ENCODE results near the gene SNAPC3. TPM values are rescaled to one million over a fixed set of nuclear protein-coding genes. Genes with fewer than 3 reads are reported as not detected.

The SNAPC3 gene
- total RNA-seq, 1 experiment from 2014 or later: 28.0 TPM

- Histone ChIP-seq H3K18ac (ENCODE audit: insufficient read length, low read depth, low read length) (no peak overlapping the region), H4K5ac (ENCODE audit: insufficient read length, low read depth, low read length) (no peak overlapping the region), H3K9me3 (ENCODE audit: control insufficient read depth, low read depth, low read length) (peaks cover 8% of the 10 kb centered on the region), H4K91ac (ENCODE audit: insufficient read length, low read depth, low read length) (no peak overlapping the region), H3T11ph (ENCODE audit: low read length) (no peak overlapping the region), H2BK15ac (ENCODE audit: low read depth, low read length) (no peak overlapping the region), H3K9ac (ENCODE audit: extremely low read depth, insufficient read length, low read length) (no peak overlapping the region), H4K20me1 (ENCODE audit: control insufficient read depth, insufficient read depth, insufficient read length) (no peaks in the 10 kb centered on the region), H4K8ac (replicated peaks; ENCODE audit: insufficient read length, low read depth, low read length) (no peak overlapping the region), H2BK5ac (ENCODE audit: insufficient read length, low read length) (no peak overlapping the region), H3K27me3 (ENCODE audit: insufficient read depth, low read length) (no peaks in the 10 kb centered on the region), H3K23me2 (ENCODE audit: insufficient read length, low read depth, low read length, poor library complexity, severe bottlenecking) (no peaks in the 10 kb centered on the region), H3K4ac (ENCODE audit: low read depth, low read length) (no peak overlapping the region), H2AFZ (ENCODE audit: low read length) (no peak overlapping the region), H2AK5ac (ENCODE audit: insufficient read length, low read length) (no peak overlapping the region), H3K4me1 (ENCODE audit: insufficient read depth, low read length) (no peaks in the 10 kb centered on the region), H3K23ac (ENCODE audit: insufficient read length, low read depth, low read length) (no peak overlapping the region), H2BK20ac (ENCODE audit: low read depth, low read length, poor library complexity, severe bottlenecking) (no peak overlapping the region), H3K79me2 (ENCODE audit: insufficient read depth, low read length) (no peaks in the 10 kb centered on the region), H3K4me2 (ENCODE audit: insufficient read depth, insufficient read length, low read length) (no peak overlapping the region), H2BK120ac (ENCODE audit: low read depth, low read length, poor library complexity, severe bottlenecking) (no peak overlapping the region), H2BK12ac (ENCODE audit: insufficient read length, low read depth, low read length) (no peak overlapping the region), H3K27ac (ENCODE audit: insufficient read length, low read depth, low read length) (no peak overlapping the region), H3K79me1 (ENCODE audit: insufficient read depth, low read depth, low read length, poor library complexity, severe bottlenecking) (no peaks in the 10 kb centered on the region), H3K14ac (ENCODE audit: insufficient read depth, low read length) (no peak overlapping the region), H3K56ac (ENCODE audit: insufficient read length, low read depth, low read length) (no peak overlapping the region)
- H3K36me3 Mint-ChIP-seq (ENCODE audit: insufficient read depth in 1 of 3, low read depth in 3 of 3): peaks cover under 1 to 5% (median 4%) of the 10 kb centered on the region in 3 experiments
- H3K27ac Mint-ChIP-seq: no peak overlapping the region
- WGBS (ENCODE audit: extremely low coverage, insufficient read length, low lambda C conversion rate): no CpG with 5 or more reads among the region's 5 CpGs
- no peak for DNase-seq
- H3K4me1 Mint-ChIP-seq: 0 out of 4 replicates have a peak, but pooled peaks cover 0 to 2% of the 10 kb centered on the region in 2 experiments
- no peak for TF ChIP-seq CTCF (conservative IDR thresholded peaks at IDR 0.05)
- H3K27me3 Mint-ChIP-seq (ENCODE audit: low read depth): no peaks in the 10 kb centered on the region
- no peak overlapping the region for H3K4me3 Mint-ChIP-seq
- peaks cover 10 to 14% of the 10 kb centered on the region in 2 experiments for H3K9me3 Mint-ChIP-seq
Measured at GRCh38 chr9:15400281-15400941, 22.3 kb upstream of the SNAPC3 start.

Data from H9 (cell line).